ENCODE results near the gene KRT7.

The KRT7 gene

GRCh38 chr12:52215587-52216031 lies 17.4 kb upstream of the KRT7 start:
- H3K27ac ChIP-seq (ENCODE audit: low read depth, low read length, poor library complexity, severe bottlenecking), result no peak overlapping the region
- H3F3A ChIP-seq (ENCODE audit: insufficient read depth, low read length), result no peaks in the 10 kb centered on the region
- H4K20me1 ChIP-seq (ENCODE audit: insufficient read depth, low read length), result no peaks in the 10 kb centered on the region
- TF ChIP-seq CTCF (IDR thresholded peaks at IDR 0.05; ENCODE audit: low read length), result no peak
- no peak for TF ChIP-seq EZH2 (IDR thresholded peaks at IDR 0.05; ENCODE audit: borderline replicate concordance, low read length)
- H2AFZ ChIP-seq (ENCODE audit: low read length), result no peak overlapping the region
- no peaks in the 10 kb centered on the region for H3K9me3 ChIP-seq (ENCODE audit: low read length)
- H3K4me2 ChIP-seq (ENCODE audit: low read length), result no peak overlapping the region
- H3K9me2 ChIP-seq (ENCODE audit: low read depth, low read length), result no peaks in the 10 kb centered on the region
- H3K36me3 ChIP-seq (ENCODE audit: insufficient read depth, low read length), result no peaks in the 10 kb centered on the region
- H3K27me3 ChIP-seq (ENCODE audit: insufficient read depth, low read length), result 0 out of 2 replicates have a peak, but pooled peaks cover 3% of the 10 kb centered on the region
- H3K4me3 ChIP-seq (ENCODE audit: low read depth, low read length, poor library complexity, severe bottlenecking), result no peak overlapping the region
- H3K79me2 ChIP-seq (ENCODE audit: insufficient read depth, low read length), result no peaks in the 10 kb centered on the region
- H3K9ac ChIP-seq (ENCODE audit: low read length), result no peak overlapping the region
- no peaks in the 10 kb centered on the region for H3K4me1 ChIP-seq (ENCODE audit: insufficient read depth, low read length, severe bottlenecking)

- Histone ChIP-seq H3K4me3 (ENCODE audit: low read depth, low read length, poor library complexity, severe bottlenecking) (no peak overlapping the region), H3F3A (ENCODE audit: insufficient read depth, low read length) (no peaks in the 10 kb centered on the region), H3K27me3 (ENCODE audit: insufficient read depth, low read length) (0 out of 2 replicates have a peak, but pooled peaks cover 3% of the 10 kb centered on the region), H3K27ac (ENCODE audit: low read depth, low read length, poor library complexity, severe bottlenecking) (no peak overlapping the region), H3K9me2 (ENCODE audit: low read depth, low read length) (no peaks in the 10 kb centered on the region), H3K4me1 (ENCODE audit: insufficient read depth, low read length, severe bottlenecking) (no peaks in the 10 kb centered on the region), H3K9ac (ENCODE audit: low read length) (no peak overlapping the region), H4K20me1 (ENCODE audit: insufficient read depth, low read length) (no peaks in the 10 kb centered on the region), H3K79me2 (ENCODE audit: insufficient read depth, low read length) (no peaks in the 10 kb centered on the region), H3K9me3 (ENCODE audit: low read length) (no peaks in the 10 kb centered on the region), H2AFZ (ENCODE audit: low read length) (no peak overlapping the region), H3K4me2 (ENCODE audit: low read length) (no peak overlapping the region), H3K36me3 (ENCODE audit: insufficient read depth, low read length) (no peaks in the 10 kb centered on the region)
- TF ChIP-seq EZH2 (IDR thresholded peaks at IDR 0.05; ENCODE audit: borderline replicate concordance, low read length) (no peak), CTCF (IDR thresholded peaks at IDR 0.05; ENCODE audit: low read length) (no peak)
Measured at GRCh38 chr12:52216100-52216499, 16.9 kb upstream of the KRT7 start.

- no peaks in the 10 kb centered on the region for H3K9me2 ChIP-seq (ENCODE audit: low read depth, low read length)
- H4K20me1 ChIP-seq (ENCODE audit: insufficient read depth, low read length), result no peaks in the 10 kb centered on the region
- H3K4me2 ChIP-seq (ENCODE audit: low read length), result no peak overlapping the region
- H3K27me3 ChIP-seq (ENCODE audit: insufficient read depth, low read length), result 0 out of 2 replicates have a peak, but pooled peaks cover 3% of the 10 kb centered on the region
- no peaks in the 10 kb centered on the region for H3K9me3 ChIP-seq (ENCODE audit: low read length)
- no peak for TF ChIP-seq EZH2 (IDR thresholded peaks at IDR 0.05; ENCODE audit: borderline replicate concordance, low read length)
- TF ChIP-seq CTCF (IDR thresholded peaks at IDR 0.05; ENCODE audit: low read length), result no peak
- no peaks in the 10 kb centered on the region for H3F3A ChIP-seq (ENCODE audit: insufficient read depth, low read length)
- no peak overlapping the region for H2AFZ ChIP-seq (ENCODE audit: low read length)
- no peak overlapping the region for H3K9ac ChIP-seq (ENCODE audit: low read length)
- no peaks in the 10 kb centered on the region for H3K36me3 ChIP-seq (ENCODE audit: insufficient read depth, low read length)
- H3K4me3 ChIP-seq (ENCODE audit: low read depth, low read length, poor library complexity, severe bottlenecking), result no peak overlapping the region
- no peak overlapping the region for H3K27ac ChIP-seq (ENCODE audit: low read depth, low read length, poor library complexity, severe bottlenecking)
- no peaks in the 10 kb centered on the region for H3K79me2 ChIP-seq (ENCODE audit: insufficient read depth, low read length)
- H3K4me1 ChIP-seq (ENCODE audit: insufficient read depth, low read length, severe bottlenecking), result no peaks in the 10 kb centered on the region
Measured at GRCh38 chr12:52216807-52217206, 16.2 kb upstream of the KRT7 start.

Data from OCI-LY1 (cell line).